K562 (cell line): Measurements from ENCODE around the gene WDR64.

Source experiments
- CBFB ChIP-seq: sonication (generic); formaldehyde crosslinking; IDR thresholded peaks from 2 replicates; pipeline ENCODE4 v1.4.0; 2020; ENCODE audit warnings: mild to moderate bottlenecking, missing genetic modification reagents
- CTCF ChIP-seq, 3 experiments: IDR thresholded peaks in 2 of 3; conservative IDR thresholded peaks in 1 of 3; 2 replicates each; pipeline ENCODE4 v1.5.1; 2011 to 2012; ENCODE audit warnings: low read length in 3 of 3, mild to moderate bottlenecking in 3 of 3, control low read depth in 2 of 3, improper control_type of control experiment in 1 of 3, inconsistent platforms in 1 of 3, low read depth in 1 of 3, mixed read lengths in 1 of 3, moderate library complexity in 1 of 3; ENCODE audit not compliant: insufficient read depth in 2 of 3
- DACH1 ChIP-seq: fragments of 450-650 bp; IDR thresholded peaks from 2 replicates; pipeline ENCODE4 v1.6.1; 2018; ENCODE audit not compliant: partially characterized antibody
- ESRRA ChIP-seq: fragments of 450-650 bp; IDR thresholded peaks from 2 replicates; pipeline ENCODE4 v1.6.1; 2014; ENCODE audit warnings: low read depth, mild to moderate bottlenecking, moderate library complexity, borderline replicate concordance
- EWSR1 ChIP-seq: fragments of 450-650 bp; IDR thresholded peaks from 2 replicates; pipeline ENCODE4 v1.6.1; 2018; ENCODE audit warnings: borderline replicate concordance, mild to moderate bottlenecking, low read depth, moderate library complexity; ENCODE audit not compliant: partially characterized antibody
- HMGXB4 ChIP-seq: sonication (generic); formaldehyde crosslinking; IDR thresholded peaks from 2 replicates; pipeline ENCODE4 v1.8.1; 2023; ENCODE audit warnings: mild to moderate bottlenecking, missing genetic modification reagents
- SP1 ChIP-seq: sonication (generic); formaldehyde crosslinking; IDR thresholded peaks from 2 replicates; pipeline ENCODE4 v1.8.1; 2022; ENCODE audit warnings: mild to moderate bottlenecking, missing genetic modification reagents
- SREBF2 ChIP-seq: sonication (generic); formaldehyde crosslinking; IDR thresholded peaks from 2 replicates; pipeline ENCODE4 v1.4.0; 2020; ENCODE audit warnings: mild to moderate bottlenecking, missing genetic modification reagents
- ZBTB1 ChIP-seq: sonication (generic); formaldehyde crosslinking; IDR thresholded peaks from 2 replicates; pipeline ENCODE4 v1.8.1; 2023; ENCODE audit warnings: missing genetic modification reagents, low read depth, mild to moderate bottlenecking, borderline replicate concordance
- ZNF124 ChIP-seq: sonication (generic); formaldehyde crosslinking; IDR thresholded peaks from 2 replicates; pipeline ENCODE4 v1.8.1; 2022; ENCODE audit warnings: missing genetic modification reagents

GRCh38 chr1:241684108-241684507 lies 32.0 kb downstream of the WDR64 start:
- no peak for TF ChIP-seq ESRRA
- no peak for TF ChIP-seq CBFB
- TF ChIP-seq ZBTB1 (CRISPR knock-in tag): no peak
- TF ChIP-seq EWSR1: no peak
- TF ChIP-seq CTCF (IDR thresholded peaks at IDR 0.05 in 2 of 3, conservative IDR thresholded peaks at IDR 0.05 in 1 of 3; ENCODE audit: insufficient read depth in 2 of 3, low read depth in 1 of 3, low read length in 3 of 3): no peak
- no peak for TF ChIP-seq SP1 (CRISPR knock-in tag)
- no peak for TF ChIP-seq SREBF2 (CRISPR knock-in tag)
- no peak for TF ChIP-seq ZNF124
- TF ChIP-seq DACH1: no peak
- no peak for TF ChIP-seq HMGXB4 (CRISPR knock-in tag)
